HT1080 (cell line): Measurements from ENCODE around the gene BRIX1. TPM values are rescaled to one million over a fixed set of nuclear protein-coding genes. Genes with fewer than 3 reads are reported as not detected.
"Not testable (repeated sequence)": the region's sequence is repeated elsewhere in the genome, so short reads cannot be mapped to it uniquely, and the experiment has no call there.

Experiments used
- DNase-seq: peaks from one replicate; pipeline ENCODE4 v3.0.0-alpha.2; 2015; ENCODE audit warnings: low read depth
- total RNA-seq: library from RNA; depleted of rRNA; stranded (reverse); fragments of >200 nt; shearing (Covaris generic); gene quantifications from 2 replicates; pipeline ENCODE4 v1.2.3, GENCODE V29; 2014; rRNA removed

The BRIX1 gene
- total RNA-seq, 1 experiment from 2014 or later: 108 TPM

- DNase-seq: peak; percentile 72
Observed at GRCh38 chr5:34959323-34959722, 43.8 kb downstream of the BRIX1 start.

DNA sequence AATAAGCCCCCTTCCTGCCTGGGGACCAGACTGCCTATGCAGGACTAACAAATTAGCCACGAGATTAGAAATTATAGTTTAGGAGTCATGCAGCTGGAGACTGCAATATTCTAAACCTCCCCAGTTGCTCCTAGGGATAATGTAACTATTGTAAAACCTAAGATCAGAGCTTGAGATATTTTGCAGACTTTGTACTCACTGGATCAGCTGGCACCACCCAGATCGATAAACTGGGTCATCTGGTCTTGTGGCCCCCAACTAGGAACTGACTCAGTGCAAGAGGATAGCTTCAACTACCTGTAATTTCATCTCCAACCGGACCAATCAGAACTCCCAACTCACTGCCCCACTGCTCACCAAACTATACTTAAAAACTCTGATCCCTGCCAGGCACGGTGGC lies 52.0 kb downstream of the BRIX1 start:
- DNase-seq: no peak

DNA sequence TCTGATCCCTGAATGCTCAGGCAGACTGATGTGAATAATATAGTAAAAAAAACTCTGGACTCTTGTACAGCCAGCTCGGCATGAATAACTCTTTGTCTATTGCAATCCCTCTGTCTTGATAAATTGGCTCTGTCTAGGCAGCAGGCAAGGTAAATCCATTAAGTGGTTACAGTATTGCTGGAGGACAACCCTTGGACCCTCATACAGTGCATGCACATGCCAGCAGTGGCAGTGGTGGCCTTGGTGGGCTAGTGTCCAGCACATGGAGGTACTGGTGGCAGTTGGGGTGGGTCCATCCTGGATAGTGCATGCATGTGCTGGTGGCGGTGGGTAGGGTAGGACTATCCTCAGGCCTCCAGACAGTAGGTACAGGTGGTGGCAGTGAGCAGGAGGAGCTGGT lies 52.7 kb downstream of the BRIX1 start:
- no peak for DNase-seq

GRCh38 chr5:34970552-34970951 lies 55.0 kb downstream of the BRIX1 start:
- no peak for DNase-seq

GRCh38 chr5:34971655-34972054 lies 56.1 kb downstream of the BRIX1 start:
- not testable (repeated sequence) for DNase-seq

Other genes starting within 250 kb of the BRIX1 start
- gene TTC23L, start 76.5 kb upstream of the BRIX1 start, total RNA-seq: not detected in 2 replicates
- gene RAD1, start 207 bp upstream of the BRIX1 start, total RNA-seq: 79.0 and 113 TPM in 2 replicates
- gene DNAJC21, start 13.8 kb downstream of the BRIX1 start, total RNA-seq: 23.5 and 25.8 TPM in 2 replicates
- gene AGXT2, start 132.2 kb downstream of the BRIX1 start, total RNA-seq: not detected in 2 replicates